Measurements from ENCODE around the gene MANBA.

DNA sequence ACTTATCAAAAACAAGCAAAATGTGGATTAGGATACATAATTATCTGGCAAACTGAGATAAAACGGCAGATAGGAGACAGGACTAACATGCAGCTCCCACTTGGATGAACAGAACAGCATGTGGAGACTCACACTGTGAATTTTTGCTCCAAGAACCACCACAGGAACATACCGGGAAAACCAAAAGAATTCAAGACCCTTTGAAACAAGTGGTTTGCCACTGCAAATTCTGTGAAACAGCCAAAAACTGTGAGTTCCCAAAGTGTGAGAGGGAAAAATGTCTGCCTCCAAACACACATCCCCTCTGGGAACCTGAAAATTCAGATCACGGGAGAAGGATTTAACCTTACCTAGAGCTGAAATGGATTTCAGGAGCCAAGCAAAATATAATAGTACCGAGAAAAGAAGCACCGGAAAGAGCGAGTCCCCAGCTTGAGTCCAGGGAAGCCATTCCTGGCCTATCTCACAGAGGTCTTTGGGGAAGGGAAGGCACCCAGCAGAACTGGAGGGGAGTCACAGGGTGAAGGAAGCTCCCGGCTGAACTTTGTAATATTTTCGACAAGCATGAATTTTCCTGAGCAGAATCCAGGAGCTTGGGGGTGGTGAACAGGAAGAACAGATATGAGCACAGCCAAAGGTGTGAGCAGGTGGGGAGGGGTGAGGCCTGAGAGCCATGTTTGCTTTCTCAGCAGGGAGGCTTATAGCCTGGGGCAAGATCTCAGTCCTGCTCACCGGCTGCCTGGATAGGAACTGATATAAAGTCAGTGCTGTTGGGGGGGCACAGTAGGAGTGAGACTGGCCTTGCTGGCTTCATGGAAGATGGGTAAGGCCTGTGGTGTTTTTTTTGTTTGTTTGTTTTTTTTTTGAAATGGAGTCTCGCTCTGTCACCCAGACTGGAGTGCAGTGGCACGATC, 23.9 kb downstream of the MANBA start:
- TF ChIP-seq ZNF292 (tag by site-specific recombination; IDR thresholded peaks at IDR 0.05; ENCODE audit: borderline replicate concordance, low read depth): no peak
- TF ChIP-seq, protein P1, sequence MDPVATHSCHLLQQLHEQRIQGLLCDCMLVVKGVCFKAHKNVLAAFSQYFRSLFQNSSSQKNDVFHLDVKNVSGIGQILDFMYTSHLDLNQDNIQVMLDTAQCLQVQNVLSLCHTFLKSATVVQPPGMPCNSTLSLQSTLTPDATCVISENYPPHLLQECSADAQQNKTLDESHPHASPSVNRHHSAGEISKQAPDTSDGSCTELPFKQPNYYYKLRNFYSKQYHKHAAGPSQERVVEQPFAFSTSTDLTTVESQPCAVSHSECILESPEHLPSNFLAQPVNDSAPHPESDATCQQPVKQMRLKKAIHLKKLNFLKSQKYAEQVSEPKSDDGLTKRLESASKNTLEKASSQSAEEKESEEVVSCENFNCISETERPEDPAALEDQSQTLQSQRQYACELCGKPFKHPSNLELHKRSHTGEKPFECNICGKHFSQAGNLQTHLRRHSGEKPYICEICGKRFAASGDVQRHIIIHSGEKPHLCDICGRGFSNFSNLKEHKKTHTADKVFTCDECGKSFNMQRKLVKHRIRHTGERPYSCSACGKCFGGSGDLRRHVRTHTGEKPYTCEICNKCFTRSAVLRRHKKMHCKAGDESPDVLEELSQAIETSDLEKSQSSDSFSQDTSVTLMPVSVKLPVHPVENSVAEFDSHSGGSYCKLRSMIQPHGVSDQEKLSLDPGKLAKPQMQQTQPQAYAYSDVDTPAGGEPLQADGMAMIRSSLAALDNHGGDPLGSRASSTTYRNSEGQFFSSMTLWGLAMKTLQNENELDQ (tag by site-specific recombination; IDR thresholded peaks at IDR 0.05; ENCODE audit: low read depth): no peak
- TF ChIP-seq ZNF664 (tag by site-specific recombination; IDR thresholded peaks at IDR 0.05): no peak
- TF ChIP-seq, protein P2, sequence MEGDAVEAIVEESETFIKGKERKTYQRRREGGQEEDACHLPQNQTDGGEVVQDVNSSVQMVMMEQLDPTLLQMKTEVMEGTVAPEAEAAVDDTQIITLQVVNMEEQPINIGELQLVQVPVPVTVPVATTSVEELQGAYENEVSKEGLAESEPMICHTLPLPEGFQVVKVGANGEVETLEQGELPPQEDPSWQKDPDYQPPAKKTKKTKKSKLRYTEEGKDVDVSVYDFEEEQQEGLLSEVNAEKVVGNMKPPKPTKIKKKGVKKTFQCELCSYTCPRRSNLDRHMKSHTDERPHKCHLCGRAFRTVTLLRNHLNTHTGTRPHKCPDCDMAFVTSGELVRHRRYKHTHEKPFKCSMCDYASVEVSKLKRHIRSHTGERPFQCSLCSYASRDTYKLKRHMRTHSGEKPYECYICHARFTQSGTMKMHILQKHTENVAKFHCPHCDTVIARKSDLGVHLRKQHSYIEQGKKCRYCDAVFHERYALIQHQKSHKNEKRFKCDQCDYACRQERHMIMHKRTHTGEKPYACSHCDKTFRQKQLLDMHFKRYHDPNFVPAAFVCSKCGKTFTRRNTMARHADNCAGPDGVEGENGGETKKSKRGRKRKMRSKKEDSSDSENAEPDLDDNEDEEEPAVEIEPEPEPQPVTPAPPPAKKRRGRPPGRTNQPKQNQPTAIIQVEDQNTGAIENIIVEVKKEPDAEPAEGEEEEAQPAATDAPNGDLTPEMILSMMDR (tag by site-specific recombination; IDR thresholded peaks at IDR 0.05): no peak
